Left forelimb (tissue), 1 donor: ENCODE data around the gene NDUFV2.
"Not testable (repeated sequence)": the region's sequence is repeated elsewhere in the genome, so short reads cannot be mapped to it uniquely, and the experiment has no call there.

Experiments
- DNase-seq: peaks from one replicate; pipeline ENCODE4 v3.0.0-alpha.2; 2018; ENCODE audit warnings: low spot score

Gene NDUFV2

DNA sequence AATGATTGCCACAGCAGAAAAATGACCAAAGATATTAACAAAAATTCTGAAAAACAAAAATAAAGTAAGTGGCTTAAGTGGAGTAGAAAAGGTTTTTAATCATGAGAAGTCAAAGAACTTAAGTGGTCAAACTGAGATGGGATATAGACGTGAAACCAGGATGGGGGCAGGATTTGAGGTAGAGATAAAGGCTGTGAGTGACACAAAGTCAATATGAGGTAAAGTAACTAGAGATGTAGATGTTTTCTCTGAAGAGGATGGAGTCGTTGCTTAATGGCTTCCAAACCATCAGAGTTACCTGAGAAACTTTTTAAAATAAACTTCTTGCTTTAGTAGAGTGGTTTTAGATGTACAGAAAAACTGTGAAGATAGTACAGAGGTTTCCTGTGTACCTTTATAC, 55.3 kb downstream of the NDUFV2 start:
- no peak for DNase-seq

- DNase-seq: no peak
Observed at GRCh38 chr18:9160014-9160413, 57.5 kb downstream of the NDUFV2 start.

- DNase-seq: not testable (repeated sequence)
Observed at GRCh38 chr18:9162663-9163062, 60.2 kb downstream of the NDUFV2 start.

DNA sequence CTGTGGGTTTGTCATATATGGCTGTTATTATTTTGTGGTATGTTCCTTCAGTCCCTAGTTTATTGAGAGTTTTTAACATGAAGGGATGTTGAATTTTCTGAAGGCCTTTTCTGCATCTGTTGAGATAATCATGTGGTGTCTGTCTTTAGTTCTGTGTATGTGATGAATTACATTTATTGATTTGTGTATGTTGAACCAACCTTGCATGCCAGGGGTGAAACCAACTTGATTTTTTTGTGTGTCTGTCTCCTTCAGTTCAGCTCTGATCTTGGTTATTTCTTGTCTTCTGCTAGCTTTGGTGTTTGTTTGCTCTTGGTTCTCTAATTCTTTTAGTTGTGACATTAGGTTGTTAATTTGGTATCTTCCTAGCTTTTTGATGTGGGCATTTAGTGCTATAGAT, 61.6 kb downstream of the NDUFV2 start:
- DNase-seq: not testable (repeated sequence)

DNA sequence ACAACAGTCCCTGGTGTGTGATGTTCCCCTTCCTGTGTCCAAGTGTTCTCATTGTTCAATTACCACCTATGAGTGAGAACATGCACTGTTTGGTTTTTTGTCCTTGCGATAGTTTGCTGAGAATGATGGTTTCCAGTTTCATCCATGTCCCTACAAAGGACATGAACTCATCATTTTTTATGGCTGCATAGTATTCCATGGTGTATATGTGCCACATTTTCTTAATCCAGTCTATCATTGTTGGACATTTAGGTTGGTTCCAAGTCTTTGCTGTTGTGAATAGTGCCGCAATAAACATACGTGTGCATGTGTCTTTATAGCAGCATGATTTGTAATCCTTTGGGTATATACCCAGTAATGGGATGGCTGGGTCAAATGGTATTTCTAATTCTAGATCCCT, 63.4 kb downstream of the NDUFV2 start:
- DNase-seq: not testable (repeated sequence)

DNA sequence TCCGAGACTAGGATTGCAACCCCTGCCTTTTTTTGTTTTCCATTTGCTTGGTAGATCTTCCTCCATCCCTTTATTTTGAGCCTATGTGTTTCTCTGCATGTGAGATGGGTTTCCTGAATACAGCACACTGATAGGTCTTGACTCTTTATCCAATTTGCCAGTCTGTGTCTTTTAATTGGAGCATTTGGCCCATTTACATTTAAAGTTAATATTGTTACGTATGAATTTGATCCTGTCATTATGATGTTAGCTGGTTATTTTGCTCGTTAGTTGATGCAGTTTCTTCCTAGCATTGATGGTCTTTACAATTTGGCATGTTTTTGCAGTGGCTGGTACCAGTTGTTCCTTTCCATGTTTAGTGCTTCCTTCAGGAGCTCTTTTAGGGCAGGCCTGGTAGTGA, 67.0 kb downstream of the NDUFV2 start:
- not testable (repeated sequence) for DNase-seq

GRCh38 chr18:9171919-9172318, 69.4 kb downstream of the NDUFV2 start:
- DNase-seq: not testable (repeated sequence)

GRCh38 chr18:9172506-9173127, 70.1 kb downstream of the NDUFV2 start:
- no peak for DNase-seq

- DNase-seq: no peak
Observed at GRCh38 chr18:9173770-9174233, 71.3 kb downstream of the NDUFV2 start.

DNA sequence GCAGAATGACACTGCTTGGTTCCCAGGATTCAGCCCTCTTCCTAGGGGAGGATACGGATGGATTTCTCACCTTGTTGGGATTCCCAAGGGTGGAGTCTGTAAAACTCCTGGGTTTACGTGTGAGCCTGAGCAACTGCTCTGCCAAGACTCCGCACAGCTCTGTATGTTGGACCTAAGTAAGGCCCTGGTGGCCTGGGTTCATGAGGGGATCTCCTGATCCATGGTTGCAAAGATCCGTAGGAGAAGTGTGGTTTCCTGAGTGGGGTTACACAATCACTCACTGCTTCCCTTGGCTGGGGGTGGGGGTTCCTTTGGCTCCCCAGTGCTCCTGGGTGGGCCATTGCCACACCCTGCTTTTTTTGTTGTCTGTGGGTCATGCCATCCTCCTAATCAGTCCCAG, 71.8 kb downstream of the NDUFV2 start:
- DNase-seq: no peak

GRCh38 chr18:9175115-9175514, 72.6 kb downstream of the NDUFV2 start:
- DNase-seq: no peak

DNA sequence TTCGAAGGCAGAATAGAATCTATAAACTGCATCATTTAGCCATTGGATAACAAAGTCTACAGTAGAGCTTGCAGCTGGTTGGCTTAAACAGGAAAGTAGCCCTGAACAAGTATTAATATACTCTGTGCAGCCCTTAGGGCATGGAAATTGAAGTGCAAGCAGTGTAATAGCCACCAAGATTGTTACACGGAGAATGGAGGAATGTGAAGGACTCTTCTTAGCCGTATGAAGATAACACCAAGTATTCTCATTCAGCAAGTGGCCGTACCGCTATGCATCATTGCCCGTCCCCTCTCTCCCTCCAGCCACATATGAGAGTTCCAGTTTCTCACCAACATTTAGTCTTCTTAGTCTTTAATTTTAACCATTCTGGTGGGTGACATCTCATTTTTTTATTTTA, 74.5 kb downstream of the NDUFV2 start:
- DNase-seq: no peak

DNA sequence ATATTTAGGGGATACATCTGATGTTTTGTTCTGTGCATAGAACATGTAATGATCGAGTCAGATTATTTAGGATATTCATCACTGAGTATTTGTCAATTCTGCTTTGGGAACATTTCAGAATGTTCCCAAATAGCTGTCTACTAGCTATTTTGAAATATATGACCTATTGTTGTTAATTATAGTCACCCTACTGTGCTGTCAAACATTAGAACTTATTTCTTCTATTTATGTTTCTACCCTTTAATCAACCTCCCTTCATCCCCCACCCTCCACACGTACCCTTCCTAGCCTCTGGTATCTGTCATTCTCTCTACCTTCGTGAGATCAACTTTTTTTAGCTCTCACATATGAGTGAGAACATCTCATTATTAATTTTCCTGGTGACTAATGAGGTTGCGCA, 75.0 kb downstream of the NDUFV2 start:
- no peak for DNase-seq

- DNase-seq: no peak
Observed at GRCh38 chr18:9178557-9178956, 76.1 kb downstream of the NDUFV2 start.

- no peak for DNase-seq
Observed at GRCh38 chr18:9181275-9181674, 78.8 kb downstream of the NDUFV2 start.

DNA sequence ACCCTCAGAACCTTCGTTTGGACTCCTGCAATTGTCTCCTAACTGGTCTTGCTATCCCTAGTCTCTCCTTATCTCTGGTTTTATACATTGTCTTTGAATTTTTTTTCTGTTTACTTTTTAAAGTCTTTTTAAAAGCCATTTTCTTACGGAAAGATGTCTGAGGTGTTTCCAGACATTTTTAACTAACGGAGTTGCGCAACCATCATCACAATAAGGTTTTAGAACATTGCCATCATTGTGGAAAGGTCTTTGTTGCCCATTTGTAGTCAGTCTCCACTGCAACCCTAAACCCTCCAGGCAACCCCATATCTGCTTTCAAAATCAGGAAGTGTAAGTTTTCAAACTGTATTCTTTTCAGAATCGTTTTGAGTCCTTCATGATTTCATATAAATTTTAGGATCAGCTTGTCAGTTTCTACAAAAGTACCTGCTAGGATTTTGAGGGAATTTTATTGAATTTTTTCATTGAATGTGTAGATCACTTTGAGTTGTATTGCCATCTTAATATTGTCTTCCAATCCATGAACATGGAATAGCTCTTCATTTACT, 80.4 kb downstream of the NDUFV2 start:
- DNase-seq: no peak
